GM12878 (cell line): Measurements from ENCODE around the gene KCNK17. TPM values are rescaled to one million over a fixed set of nuclear protein-coding genes. Genes with fewer than 3 reads are reported as not detected.

Experiments used
- ATAC-seq: fragments of 200-7000 bp; cut with Tn5 transposase; 3 replicates; pipeline ENCODE4 v1.9.1; 2020; ENCODE audit warnings: mild to moderate bottlenecking, moderate library complexity
- BruUV-seq: library from RNA; stranded (reverse); fragments of 400-500 nt; replicated peaks from 2 replicates; lab custom pipeline; 2021; lab: Mats Ljungman, UMichigan
- CTCF ChIA-PET: fragments of 300-600 bp; sonication (Branson Sonifier 250); formaldehyde crosslinking; extraction: SDS; loops from one replicate; lab custom pipeline; 2021; ENCODE audit warnings: inconsistent platforms; lab: Yijun Ruan, JAX
- POLR2A ChIA-PET: fragments of 350-600 bp; formaldehyde crosslinking; extraction: SDS; loops from one replicate; lab custom pipeline; 2021; ENCODE audit warnings: inconsistent platforms; lab: Charles Lee
- RAD21 ChIA-PET: fragments of 300-600 bp; sonication (Branson Sonifier 250); formaldehyde crosslinking; loops from one replicate; lab custom pipeline; 2023; ENCODE audit warnings: antibody characterized with exemption; ENCODE audit not compliant: unreplicated experiment; lab: Charles Lee
- SMC1A ChIA-PET: fragments of 300-600 bp; sonication (Branson Sonifier 250); formaldehyde crosslinking; loops from one replicate; lab custom pipeline; 2023; ENCODE audit not compliant: unreplicated experiment, uncharacterized antibody; lab: Charles Lee
- DNase-seq: peaks from one replicate; pipeline ENCODE4 v3.0.0-alpha.2; 2011; ENCODE audit warnings: low read depth, low spot score
- FAIRE-seq: peaks from 3 replicates; lab custom pipeline; 2011; peaks lifted over from hg19 to GRCh38; lab: Jason Lieb, UNC
- H2AFZ ChIP-seq: 2 replicates; pipeline ENCODE4 v1.6.0; 2011; ENCODE audit warnings: low read depth, low read length, control low read depth; ENCODE audit not compliant: control insufficient read depth
- H3K27ac ChIP-seq: 2 replicates; pipeline ENCODE4 v1.5.1; 2011; ENCODE audit warnings: control low read depth; ENCODE audit not compliant: control insufficient read depth, insufficient read depth
- H3K27me3 ChIP-seq, 2 experiments: replicated peaks in 1 of 2; 2 replicates each; pipeline versions ENCODE4 v1.6.0 to v1.6.1; 2011; ENCODE audit warnings: low read length in 1 of 2; ENCODE audit not compliant: control insufficient read depth in 2 of 2, insufficient read depth in 2 of 2
- H3K36me3 ChIP-seq, 2 experiments: 2 replicates each; pipeline ENCODE4 v1.5.1; 2011; ENCODE audit warnings: low read length in 1 of 2; ENCODE audit not compliant: control insufficient read depth in 2 of 2, insufficient read depth in 2 of 2
- H3K4me1 ChIP-seq: 2 replicates; pipeline ENCODE4 v1.6.1; 2011; ENCODE audit warnings: mild to moderate bottlenecking, low read length, moderate library complexity, mixed read lengths; ENCODE audit not compliant: control insufficient read depth, insufficient read depth
- H3K4me2 ChIP-seq: 2 replicates; pipeline ENCODE4 v1.6.0; 2011; ENCODE audit warnings: control low read depth; ENCODE audit not compliant: control insufficient read depth, insufficient read depth
- H3K4me3 ChIP-seq: fragments of 200-600 bp; sonication (generic); 2 replicates; pipeline ENCODE4 v1.5.1; 2016
- H3K79me2 ChIP-seq: 2 replicates; pipeline ENCODE4 v1.6.0; 2011; ENCODE audit warnings: low read length; ENCODE audit not compliant: control insufficient read depth, insufficient read depth
- H3K9ac ChIP-seq: 2 replicates; pipeline ENCODE4 v1.8.0; 2011; ENCODE audit warnings: low read length, control low read depth, mixed read lengths; ENCODE audit not compliant: control insufficient read depth, insufficient read depth
- H3K9me3 ChIP-seq: replicated peaks from 3 replicates; pipeline ENCODE4 v1.5.1; 2011; ENCODE audit warnings: mild to moderate bottlenecking, low read length; ENCODE audit not compliant: control insufficient read depth, insufficient read depth
- H4K20me1 ChIP-seq: 2 replicates; pipeline ENCODE4 v1.6.0; 2011; ENCODE audit not compliant: control insufficient read depth, insufficient read depth
- EGR1 ChIP-seq, 2 experiments: IDR thresholded peaks; 1 replicate in 1 of 2; 2 replicates in 1 of 2; pipeline ENCODE4 v1.6.1; 2011 to 2012; ENCODE audit warnings: low read depth in 2 of 2, low read length in 2 of 2, borderline replicate concordance in 1 of 2, mild to moderate bottlenecking in 1 of 2, moderate library complexity in 1 of 2
- GATAD2B ChIP-seq: fragments of 450-650 bp; conservative IDR thresholded peaks from 2 replicates; pipeline ENCODE4 v1.6.1; 2017; ENCODE audit warnings: low read depth, mild to moderate bottlenecking, moderate library complexity
- HSF1 ChIP-seq: fragments of 150-350 bp; IDR thresholded peaks from 2 replicates; pipeline ENCODE4 v1.6.1; 2014; ENCODE audit warnings: mild to moderate bottlenecking, low read depth, low read length
- IRF5 ChIP-seq: fragments of 450-650 bp; IDR thresholded peaks from 2 replicates; pipeline ENCODE4 v1.6.1; 2017; ENCODE audit warnings: borderline replicate concordance
- KDM1A ChIP-seq: fragments of 200-600 bp; sonication (generic); IDR thresholded peaks from 2 replicates; pipeline ENCODE4 v1.6.1; 2016; ENCODE audit warnings: borderline replicate concordance
- MEF2A ChIP-seq: IDR thresholded peaks from 2 replicates; pipeline ENCODE4 v1.6.1; 2011; ENCODE audit warnings: low read depth, mild to moderate bottlenecking, low read length, moderate library complexity; ENCODE audit not compliant: insufficient read depth
- MEF2B ChIP-seq: fragments of 450-650 bp; IDR thresholded peaks from 2 replicates; pipeline ENCODE4 v1.6.1; 2018; ENCODE audit warnings: mild to moderate bottlenecking, moderate library complexity; ENCODE audit not compliant: partially characterized antibody, poor library complexity, severe bottlenecking
- NBN ChIP-seq: fragments of 450-650 bp; IDR thresholded peaks from 2 replicates; pipeline ENCODE4 v1.6.1; 2016
- NFXL1 ChIP-seq: fragments of 450-650 bp; IDR thresholded peaks from 2 replicates; pipeline ENCODE4 v1.6.1; 2017; ENCODE audit warnings: antibody characterized with exemption, mild to moderate bottlenecking, borderline replicate concordance
- PBX3 ChIP-seq: IDR thresholded peaks from 2 replicates; pipeline ENCODE4 v1.6.1; 2011; ENCODE audit warnings: mild to moderate bottlenecking, low read depth, low read length, moderate library complexity; ENCODE audit not compliant: insufficient replicate concordance
- SMC3 ChIP-seq: IDR thresholded peaks from 2 replicates; pipeline ENCODE4 v1.6.1; 2011; ENCODE audit warnings: low read length, improper control_type of control experiment, borderline replicate concordance
- ZBED1 ChIP-seq: IDR thresholded peaks from 2 replicates; pipeline ENCODE4 v1.6.1; 2016; ENCODE audit warnings: borderline replicate concordance
- ZNF217 ChIP-seq: fragments of 450-650 bp; IDR thresholded peaks from 2 replicates; pipeline ENCODE4 v1.6.1; 2017; ENCODE audit warnings: antibody characterized with exemption, mild to moderate bottlenecking
- ZNF384 ChIP-seq: IDR thresholded peaks from 2 replicates; pipeline ENCODE4 v1.6.1; 2012; ENCODE audit warnings: low read depth, mild to moderate bottlenecking, low read length, improper control_type of control experiment, borderline replicate concordance
- ZSCAN29 ChIP-seq: fragments of 450-650 bp; IDR thresholded peaks from 2 replicates; pipeline ENCODE4 v1.6.1; 2017; ENCODE audit warnings: mild to moderate bottlenecking, moderate library complexity
- WGBS: methylation state at CpG from one replicate; pipeline ENCODE4 v1.1.6; 2016; ENCODE audit warnings: low lambda C conversion rate; ENCODE audit not compliant: insufficient replicate concordance, insufficient coverage; ENCODE audit errors: missing lambda C conversion rate; 5-methylcytosine and 5-hydroxymethylcytosine counted together
- in situ Hi-C: fragments of 300-500 bp; cut with MboI; formaldehyde crosslinking; loops from 9 replicates; pipeline ENCODE4 v1.14.3; 2018; ENCODE audit warnings: mixed read lengths
- intact Hi-C: fragments of 100-400 bp; cut with micrococcal nuclease; formaldehyde crosslinking; loops from one replicate; pipeline ENCODE4 v1.14.2; 2022; ENCODE audit not compliant: unreplicated experiment
- polyA plus RNA-seq, 11 experiments: library from polyadenylated mRNA; depleted of rRNA in 4 of 11; unstranded in 6 of 11; stranded (reverse) in 5 of 11; fragments of >200 nt; fragmentation: Nextera tagmentation in 4 of 11; fragmentation: Illumina TruSeq in 1 of 11; extraction: Ambion mirVana in 4 of 11; extraction: Trizol in 1 of 11; gene quantifications; 1 replicate in 1 of 11; 2 replicates in 10 of 11; pipeline versions ENCODE4 v1.2.1 to v1.2.3, GENCODE V29; 2011 to 2016; ENCODE audit warnings: inconsistent platforms in 2 of 11, missing spikeins in 2 of 11, low read depth in 1 of 11
- total RNA-seq, 4 experiments: library from RNA; depleted of rRNA in 3 of 4; stranded (reverse); fragments of >200 nt in 3 of 4; fragmentation: Illumina TruSeq in 1 of 4; extraction: Trizol in 1 of 4; gene quantifications; 2 replicates each; pipeline versions ENCODE4 v1.2.1 to v1.2.3, GENCODE V29; 2013 to 2021

Gene KCNK17
- total and polyA plus RNA-seq, 10 of the 15 experiments (the other 5 are each of a cell fraction or from before 2014, with no cell fraction given), result not detected

- no peak for TF ChIP-seq EGR1 (IDR thresholded peaks at IDR 0.05; ENCODE audit: borderline replicate concordance in 1 of 2, low read depth in 2 of 2, low read length in 2 of 2)
Observed at GRCh38 chr6:39312912-39313525, 1.2 kb downstream of the KCNK17 start (continued).

GRCh38 chr6:39310542-39310941 lies 3.7 kb downstream of the KCNK17 start:
- TF ChIP-seq ZBED1 (no peak), ZSCAN29 (no peak), PBX3 (no peak), IRF5 (no peak), MEF2B (no peak), SMC3 (no peak), GATAD2B (no peak), ZNF217 (no peak), MEF2A (no peak), HSF1 (no peak), NBN (no peak), KDM1A (no peak), ZNF384 (no peak), NFXL1 (no peak)
- Histone ChIP-seq H3K27ac (no peak overlapping the region), H3K4me1 (no peaks in the 10 kb centered on the region), H2AFZ (no peak overlapping the region), H3K4me3 (no peak overlapping the region), H4K20me1 (no peaks in the 10 kb centered on the region), H3K36me3 (no peaks in the 10 kb centered on the region), H3K27me3 (peaks cover 9 to 14% of the 10 kb centered on the region in 2 experiments), H3K79me2 (no peaks in the 10 kb centered on the region), H3K9ac (no peak overlapping the region), H3K4me2 (no peak overlapping the region), H3K9me3 (no peaks in the 10 kb centered on the region)
- 2% methylated on average over 3 of the region's 4 CpGs for WGBS
- FAIRE-seq (no peak), ATAC-seq (peak; percentile 80), DNase-seq (no peak)
- in situ Hi-C loops, result no loop called here
- SMC1A ChIA-PET, result interaction anchor here (0.8 to 2.1 kb wide), 7 partner anchors 11 to 314 kb away, joined by 3 to 9 read pairs (median 3); partner anchors contain the start of gene KCNK16
- RAD21 ChIA-PET, result interaction anchor here (0.8 to 2.3 kb wide), 7 partner anchors 11 to 438 kb away, joined by 3 to 17 read pairs (median 4); no protein-coding TSS in a partner anchor
- intact Hi-C loops, result no loop called here
- POLR2A ChIA-PET, result no interaction called here
- CTCF ChIA-PET, result interaction anchor here (0.8 to 6.6 kb wide), 19 partner anchors 10 to 519 kb away, joined by 3 to 73 read pairs (median 4); no protein-coding TSS in a partner anchor
- no TSS peak for BruUV-seq
